Retinal pigment epithelial cell (primary cell): Measurements from ENCODE around the gene LYRM9.
"Not testable (repeated sequence)": the region's sequence is repeated elsewhere in the genome, so short reads cannot be mapped to it uniquely, and the experiment has no call there.

Experiments
- DNase-seq: peaks from one replicate; pipeline ENCODE4 v3.0.0-alpha.2; 2010; ENCODE audit warnings: low read depth
- H3K4me3 ChIP-seq: 2 replicates; pipeline ENCODE4 v1.5.1; 2011; ENCODE audit warnings: mild to moderate bottlenecking, low read length, control low read depth, moderate library complexity
- CTCF ChIP-seq: conservative IDR thresholded peaks from 2 replicates; pipeline ENCODE4 v1.5.1; 2011; ENCODE audit warnings: low read depth, low read length, control low read depth, inconsistent platforms

The LYRM9 gene

DNA sequence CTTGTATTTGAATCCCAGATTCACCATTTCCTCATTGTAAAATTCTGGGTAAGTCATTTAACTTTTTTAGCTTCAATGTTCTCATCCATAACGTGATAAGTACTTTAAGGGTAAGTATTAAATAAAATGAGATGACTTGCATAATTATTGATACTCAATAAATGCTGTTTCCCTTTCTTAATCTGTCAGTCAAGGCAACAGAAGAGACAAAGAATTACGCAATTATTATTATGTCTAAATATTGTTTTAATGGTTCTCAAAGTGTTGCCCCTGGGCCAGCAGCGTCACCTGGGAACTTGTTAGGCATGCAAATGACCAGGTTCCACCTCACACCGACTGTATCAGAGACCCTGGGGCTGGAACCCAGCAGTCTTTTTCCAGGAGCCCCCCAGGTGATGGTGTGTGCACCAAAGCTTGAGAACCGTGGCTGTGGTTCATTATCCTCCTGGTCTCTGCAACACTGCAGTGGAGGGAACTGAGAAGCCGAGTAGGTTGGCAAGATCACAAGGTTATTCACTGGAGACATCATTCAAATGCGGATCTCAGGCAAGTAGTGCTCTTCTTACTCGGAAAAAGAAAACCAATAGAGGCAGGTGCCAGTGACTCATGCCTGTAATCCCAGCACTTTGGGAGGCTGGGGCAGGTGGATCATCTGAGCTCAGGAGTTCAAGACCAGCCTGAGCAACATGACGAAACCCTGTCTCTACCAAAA lies 43.5 kb downstream of the LYRM9 start:
- no peak for DNase-seq
- TF ChIP-seq CTCF = no peak
- H3K4me3 ChIP-seq = no peak overlapping the region

DNA sequence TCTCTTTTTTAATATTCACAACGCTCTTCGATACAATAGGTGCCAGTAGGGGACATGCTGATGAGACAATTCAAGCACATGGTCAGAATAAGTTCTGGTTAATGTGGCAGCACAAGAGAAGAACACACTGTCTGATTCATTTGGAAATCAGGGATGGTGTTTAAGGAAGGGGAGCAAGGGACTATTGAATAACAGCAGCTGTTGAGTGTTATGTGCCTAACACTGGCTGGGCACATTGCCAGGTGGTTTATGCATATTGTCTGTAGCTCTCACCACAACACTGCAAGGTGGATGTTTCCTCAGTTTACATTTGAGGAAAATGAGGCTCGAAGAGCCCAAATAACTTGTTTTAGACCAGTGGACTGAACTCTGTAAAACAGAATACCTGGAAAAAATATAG lies 44.2 kb downstream of the LYRM9 start:
- no peak for TF ChIP-seq CTCF

GRCh38 chr17:27846808-27847307 lies 46.3 kb downstream of the LYRM9 start:
- DNase-seq, H3K4me3 ChIP-seq: not testable (repeated sequence)

More for the DNA sequence above, 44.2 kb downstream of the LYRM9 start:
- DNase-seq = no peak
- no peak overlapping the region for H3K4me3 ChIP-seq

DNA sequence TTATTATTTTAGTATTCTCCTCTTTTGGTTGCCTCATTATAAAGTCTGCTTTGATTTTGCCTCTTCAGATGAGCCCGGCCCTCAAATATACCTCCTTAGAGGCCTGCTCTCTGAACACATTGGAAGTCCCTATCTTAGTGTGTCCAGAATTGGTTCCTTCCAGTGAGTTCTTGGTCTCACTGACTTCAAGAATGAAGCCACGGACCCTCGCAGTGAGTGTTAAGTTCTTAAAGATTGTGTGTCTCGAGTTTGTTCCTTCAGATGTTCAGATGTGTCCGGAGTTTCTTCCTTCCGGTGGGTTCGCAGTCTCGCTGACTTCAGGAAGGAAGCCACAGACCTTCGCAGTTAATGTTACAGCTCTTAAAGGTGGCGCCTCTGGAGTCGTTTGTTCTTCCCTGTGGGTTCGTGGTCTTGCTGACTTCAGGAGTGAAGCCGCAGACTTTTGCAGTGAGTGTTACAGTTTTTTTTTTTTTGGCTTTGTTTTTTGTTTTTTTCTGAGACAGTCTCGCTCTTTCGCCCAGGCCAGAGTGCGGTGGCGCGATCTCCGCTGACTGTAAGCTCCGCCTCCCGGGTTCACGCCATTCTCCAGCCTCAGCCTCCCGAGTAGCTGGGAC lies 47.0 kb downstream of the LYRM9 start:
- no peak for DNase-seq
- no peak overlapping the region for H3K4me3 ChIP-seq
- no peak for TF ChIP-seq CTCF

- TF ChIP-seq CTCF = no peak
- no peak for DNase-seq
- no peak overlapping the region for H3K4me3 ChIP-seq
Observed at GRCh38 chr17:27845264-27846041, 47.7 kb downstream of the LYRM9 start.

DNA sequence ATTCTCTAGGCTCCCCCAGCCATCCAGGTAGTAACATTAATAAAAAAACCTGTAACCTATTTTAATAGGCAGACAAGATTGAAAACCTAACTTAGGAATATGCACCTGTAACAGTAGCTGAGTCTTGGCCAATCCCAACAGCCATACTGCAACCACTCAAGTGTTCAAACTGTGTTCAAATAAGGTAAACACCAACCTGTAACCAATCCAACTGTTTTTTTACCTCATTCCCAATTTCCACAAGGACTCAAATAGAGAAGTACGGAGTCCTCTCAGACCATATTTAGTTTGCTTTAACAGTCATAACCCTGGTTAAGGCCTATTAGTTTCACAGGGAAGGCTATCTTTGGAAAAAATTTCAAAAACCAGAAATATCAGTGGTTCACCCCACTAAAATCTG lies 52.5 kb downstream of the LYRM9 start:
- no peak for TF ChIP-seq CTCF
- no peak overlapping the region for H3K4me3 ChIP-seq
- no peak for DNase-seq

- not testable (repeated sequence) for H3K4me3 ChIP-seq, DNase-seq
Observed at GRCh38 chr17:27840406-27840678, 52.8 kb downstream of the LYRM9 start.

- H3K4me3 ChIP-seq, DNase-seq: not testable (repeated sequence)
Observed at GRCh38 chr17:27839571-27840405, 53.4 kb downstream of the LYRM9 start.

DNA sequence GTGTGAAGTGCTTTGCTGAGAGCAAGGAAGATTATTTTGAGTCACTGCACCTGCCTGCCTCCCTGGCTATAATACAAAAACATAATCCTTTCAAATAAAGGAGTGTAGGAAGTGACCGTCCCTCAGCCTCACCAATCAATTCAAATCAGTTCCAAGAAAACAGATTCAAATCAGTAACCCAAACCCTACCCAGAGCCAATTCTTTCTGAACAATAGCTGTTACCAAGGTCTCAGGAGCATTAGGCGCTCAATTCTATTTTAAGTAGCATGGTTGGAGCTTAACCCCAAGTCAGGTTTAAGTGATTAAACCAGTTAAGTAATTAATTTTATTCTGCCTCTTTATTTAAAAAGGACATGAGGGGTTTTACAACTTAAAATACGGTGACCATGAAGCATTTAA lies 54.6 kb downstream of the LYRM9 start:
- not testable (repeated sequence) for DNase-seq, H3K4me3 ChIP-seq

DNA sequence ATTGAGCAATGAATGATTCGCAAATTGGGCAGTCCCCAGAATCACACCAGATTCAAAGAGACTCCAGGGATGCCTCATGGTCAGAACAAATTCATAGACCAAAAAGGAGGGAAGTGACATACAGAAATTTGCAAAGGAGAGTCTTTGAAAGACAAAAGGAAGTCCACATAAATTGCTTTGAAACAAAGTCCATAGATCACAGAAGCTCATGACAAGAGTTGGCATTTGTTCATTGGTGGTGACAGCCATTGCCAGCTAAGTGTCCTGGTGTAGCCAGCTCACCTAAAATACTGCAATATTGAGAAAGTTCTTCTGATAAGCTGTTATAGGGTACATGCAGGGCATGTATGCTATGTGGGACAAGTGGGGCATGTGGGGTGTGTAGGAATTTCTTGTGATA lies 55.4 kb downstream of the LYRM9 start:
- not testable (repeated sequence) for H3K4me3 ChIP-seq, DNase-seq
